ENCODE measurements around the gene SORL1. TPM values are rescaled to one million over a fixed set of nuclear protein-coding genes. Genes with fewer than 3 reads are reported as not detected.
"Not testable (repeated sequence)": the region's sequence is repeated elsewhere in the genome, so short reads cannot be mapped to it uniquely, and the experiment has no call there.

The SORL1 gene
- total RNA-seq, 1 donor from 2014 or later = 13.8 TPM

DNA sequence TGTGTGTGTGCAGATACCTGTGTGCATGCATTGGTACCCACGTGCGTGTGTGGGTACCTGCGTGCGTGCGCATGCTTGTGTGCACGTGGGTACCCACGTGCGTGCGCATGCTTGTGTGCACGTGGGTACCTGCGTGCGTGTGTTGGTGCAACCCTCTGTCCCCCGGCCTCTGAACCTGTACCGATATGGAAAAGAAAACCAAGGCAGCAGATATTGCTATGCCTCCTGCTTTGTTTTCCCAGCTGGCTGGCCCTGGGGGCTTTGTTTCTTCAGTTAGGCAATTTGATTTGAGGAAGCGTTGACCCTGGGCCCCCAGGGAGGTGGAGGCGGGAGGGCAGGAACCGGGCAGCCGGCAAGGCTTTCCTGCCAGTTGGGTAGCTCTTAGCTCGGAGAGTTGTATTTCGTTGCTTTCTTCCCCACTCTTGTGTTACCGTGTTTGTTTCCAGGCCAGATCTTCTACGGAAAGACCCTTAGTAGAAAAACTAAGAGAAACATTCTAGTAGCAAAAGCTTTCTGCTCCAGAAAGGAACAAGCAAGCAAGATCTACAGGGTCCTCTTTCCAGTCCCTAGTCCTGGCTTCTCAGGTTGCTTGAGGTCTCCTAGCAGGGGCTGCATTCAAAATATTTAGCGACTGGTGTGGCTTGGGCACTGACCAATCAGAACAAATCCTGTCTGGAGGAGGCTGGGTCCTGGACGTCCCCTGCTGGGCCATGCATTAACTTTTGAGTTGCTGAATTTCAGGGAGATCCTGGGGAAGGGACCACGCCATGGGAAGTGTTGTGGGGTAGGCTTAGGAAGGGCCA is 27.0 kb downstream of the SORL1 start:
- H3K27ac Mint-ChIP-seq (ENCODE audit: unreplicated experiment) = no peak overlapping the region
- DNase-seq (ENCODE audit: low read depth, low spot score) = no peak
- peaks cover 15% of the 10 kb centered on the region for H3K4me1 Mint-ChIP-seq

DNA sequence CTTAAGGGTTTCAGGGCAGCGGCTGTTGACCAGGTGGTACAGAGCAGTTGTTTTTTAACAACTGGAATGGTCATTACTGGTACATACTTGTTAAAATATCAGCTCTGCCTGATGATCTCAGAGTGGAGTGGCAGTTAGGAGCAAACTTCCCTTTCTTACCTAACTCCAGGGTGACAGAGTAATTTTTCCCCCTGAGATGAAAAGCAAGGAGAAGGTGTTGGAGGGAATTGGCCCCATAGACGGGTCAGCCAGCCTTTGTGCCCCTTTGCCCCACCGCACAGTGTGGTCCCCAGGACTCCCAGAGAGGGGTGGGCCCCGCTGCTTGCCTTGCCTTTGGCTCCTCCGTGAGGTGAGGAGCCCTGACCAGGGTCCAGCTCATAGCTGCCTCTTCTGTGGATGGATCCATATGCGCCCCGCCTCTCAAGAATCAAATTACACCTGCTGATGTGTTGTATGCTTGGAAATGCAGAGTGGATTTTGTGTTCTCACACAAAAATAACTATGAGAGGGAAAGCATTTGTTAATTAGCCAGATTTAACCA is 27.7 kb downstream of the SORL1 start:
- H3K4me1 Mint-ChIP-seq = peaks cover 15% of the 10 kb centered on the region
- H3K27me3 Mint-ChIP-seq (ENCODE audit: low read depth) = peaks cover 17% of the 10 kb centered on the region
- no peaks in the 10 kb centered on the region for H3K9me3 Mint-ChIP-seq
- no peak for DNase-seq (ENCODE audit: low read depth, low spot score)
- H3K27ac Mint-ChIP-seq (ENCODE audit: unreplicated experiment) = no peak overlapping the region
- no peaks in the 10 kb centered on the region for H3K36me3 Mint-ChIP-seq (ENCODE audit: low read depth)
- H3K4me3 Mint-ChIP-seq = no peak overlapping the region
- TF ChIP-seq, protein P1, sequence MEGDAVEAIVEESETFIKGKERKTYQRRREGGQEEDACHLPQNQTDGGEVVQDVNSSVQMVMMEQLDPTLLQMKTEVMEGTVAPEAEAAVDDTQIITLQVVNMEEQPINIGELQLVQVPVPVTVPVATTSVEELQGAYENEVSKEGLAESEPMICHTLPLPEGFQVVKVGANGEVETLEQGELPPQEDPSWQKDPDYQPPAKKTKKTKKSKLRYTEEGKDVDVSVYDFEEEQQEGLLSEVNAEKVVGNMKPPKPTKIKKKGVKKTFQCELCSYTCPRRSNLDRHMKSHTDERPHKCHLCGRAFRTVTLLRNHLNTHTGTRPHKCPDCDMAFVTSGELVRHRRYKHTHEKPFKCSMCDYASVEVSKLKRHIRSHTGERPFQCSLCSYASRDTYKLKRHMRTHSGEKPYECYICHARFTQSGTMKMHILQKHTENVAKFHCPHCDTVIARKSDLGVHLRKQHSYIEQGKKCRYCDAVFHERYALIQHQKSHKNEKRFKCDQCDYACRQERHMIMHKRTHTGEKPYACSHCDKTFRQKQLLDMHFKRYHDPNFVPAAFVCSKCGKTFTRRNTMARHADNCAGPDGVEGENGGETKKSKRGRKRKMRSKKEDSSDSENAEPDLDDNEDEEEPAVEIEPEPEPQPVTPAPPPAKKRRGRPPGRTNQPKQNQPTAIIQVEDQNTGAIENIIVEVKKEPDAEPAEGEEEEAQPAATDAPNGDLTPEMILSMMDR (conservative IDR thresholded peaks at IDR 0.05) = no peak

More for the DNA sequence above, 27.0 kb downstream of the SORL1 start:
- TF ChIP-seq, protein P1 (conservative IDR thresholded peaks at IDR 0.05) = no peak
- peaks cover 17% of the 10 kb centered on the region for H3K27me3 Mint-ChIP-seq (ENCODE audit: low read depth)
- no peak overlapping the region for H3K4me3 Mint-ChIP-seq
- H3K36me3 Mint-ChIP-seq (ENCODE audit: low read depth) = no peaks in the 10 kb centered on the region
- no peaks in the 10 kb centered on the region for H3K9me3 Mint-ChIP-seq

DNA sequence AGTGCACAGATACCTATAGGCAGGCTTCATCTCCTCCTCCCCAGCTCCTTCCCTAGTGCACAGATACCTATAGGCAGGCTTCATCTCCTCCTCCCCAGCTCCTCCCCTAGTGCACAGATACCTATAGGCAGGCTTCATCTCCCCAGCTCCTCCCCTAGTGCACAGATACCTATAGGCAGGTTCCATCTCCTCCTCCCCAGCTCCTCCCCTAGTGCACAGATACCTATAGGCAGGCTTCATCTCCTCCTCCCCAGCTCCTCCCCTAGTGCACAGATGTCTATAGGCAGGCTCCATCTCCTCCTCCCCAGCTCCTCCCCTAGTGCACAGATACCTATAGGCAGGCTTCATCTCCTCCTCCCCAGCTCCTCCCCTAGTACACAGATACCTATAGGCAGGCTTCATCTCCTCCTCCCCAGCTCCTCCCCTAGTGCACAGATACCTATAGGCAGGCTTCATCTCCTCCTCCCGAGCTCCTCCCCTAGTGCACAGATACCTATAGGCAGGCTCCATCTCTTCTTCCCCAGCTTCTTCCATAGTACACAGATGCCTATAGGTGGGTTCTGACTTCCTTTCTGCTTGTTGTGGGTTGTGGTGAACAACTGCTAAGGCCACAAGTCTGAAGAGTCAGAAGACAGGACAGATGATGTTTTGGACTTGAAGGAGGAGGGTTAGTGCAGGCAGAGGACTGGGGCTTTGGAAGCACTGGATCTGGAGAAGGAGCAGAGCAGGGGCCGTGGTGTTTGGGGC is 29.5 kb downstream of the SORL1 start:
- peaks cover 17% of the 10 kb centered on the region for H3K27me3 Mint-ChIP-seq (ENCODE audit: low read depth)
- H3K4me3 Mint-ChIP-seq; H3K36me3 Mint-ChIP-seq (ENCODE audit: low read depth); H3K9me3 Mint-ChIP-seq; DNase-seq (ENCODE audit: low read depth, low spot score): not testable (repeated sequence)
- peaks cover 15% of the 10 kb centered on the region for H3K4me1 Mint-ChIP-seq
- H3K27ac Mint-ChIP-seq (ENCODE audit: unreplicated experiment) = peak overlapping the region; percentile 4

DNA sequence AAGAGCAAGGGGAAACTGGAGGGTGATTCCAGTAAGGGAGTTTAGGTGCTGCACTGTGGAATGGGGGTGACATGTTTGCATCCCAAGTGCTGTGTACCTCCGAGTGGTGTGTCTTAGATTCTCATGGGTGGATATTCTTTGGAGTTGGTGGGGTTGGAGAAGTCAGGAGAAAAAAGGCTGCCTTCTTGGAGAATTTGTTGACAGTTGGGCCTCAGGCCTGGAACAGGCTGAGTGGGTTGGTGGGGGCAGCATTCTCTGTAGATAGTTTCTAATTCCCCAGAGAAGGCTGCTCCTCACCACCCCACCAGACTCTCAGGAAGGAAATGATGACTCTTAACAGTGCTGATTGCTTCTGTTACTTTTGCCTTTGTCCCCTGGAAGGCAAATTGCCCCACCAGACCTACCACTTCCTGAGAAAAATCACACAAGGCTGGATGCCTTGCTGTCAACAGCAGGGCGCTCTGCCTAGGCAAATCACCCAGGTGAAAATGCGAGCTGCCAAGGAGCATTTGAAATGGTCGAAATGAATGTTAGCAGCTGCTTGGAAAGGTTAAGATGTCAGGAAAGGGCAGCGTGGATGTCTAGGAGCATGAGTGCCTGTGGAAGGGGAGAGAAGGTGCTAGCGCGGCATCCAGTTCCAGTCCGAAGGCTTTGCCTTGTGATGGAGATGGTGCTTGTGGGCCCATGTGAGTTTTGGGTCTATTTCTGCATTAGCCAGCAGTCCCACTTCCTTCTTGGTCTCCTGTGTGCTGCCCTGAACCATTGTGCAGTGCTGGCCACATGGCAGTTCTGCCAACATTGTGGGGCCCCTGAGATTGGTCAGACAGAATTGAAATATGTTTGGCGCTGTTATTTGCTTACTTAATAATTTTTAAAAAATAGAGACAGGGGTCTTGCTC is 30.4 kb downstream of the SORL1 start:
- Mint-ChIP-seq H3K9me3 (no peaks in the 10 kb centered on the region), H3K4me1 (peaks cover 15% of the 10 kb centered on the region), H3K27me3 (ENCODE audit: low read depth) (peaks cover 17% of the 10 kb centered on the region), H3K27ac (ENCODE audit: unreplicated experiment) (peak overlapping the region; percentile 4), H3K36me3 (ENCODE audit: low read depth) (no peaks in the 10 kb centered on the region), H3K4me3 (no peak overlapping the region)
- TF ChIP-seq, protein P1 (conservative IDR thresholded peaks at IDR 0.05) = no peak
- DNase-seq (ENCODE audit: low read depth, low spot score) = no peak

DNA sequence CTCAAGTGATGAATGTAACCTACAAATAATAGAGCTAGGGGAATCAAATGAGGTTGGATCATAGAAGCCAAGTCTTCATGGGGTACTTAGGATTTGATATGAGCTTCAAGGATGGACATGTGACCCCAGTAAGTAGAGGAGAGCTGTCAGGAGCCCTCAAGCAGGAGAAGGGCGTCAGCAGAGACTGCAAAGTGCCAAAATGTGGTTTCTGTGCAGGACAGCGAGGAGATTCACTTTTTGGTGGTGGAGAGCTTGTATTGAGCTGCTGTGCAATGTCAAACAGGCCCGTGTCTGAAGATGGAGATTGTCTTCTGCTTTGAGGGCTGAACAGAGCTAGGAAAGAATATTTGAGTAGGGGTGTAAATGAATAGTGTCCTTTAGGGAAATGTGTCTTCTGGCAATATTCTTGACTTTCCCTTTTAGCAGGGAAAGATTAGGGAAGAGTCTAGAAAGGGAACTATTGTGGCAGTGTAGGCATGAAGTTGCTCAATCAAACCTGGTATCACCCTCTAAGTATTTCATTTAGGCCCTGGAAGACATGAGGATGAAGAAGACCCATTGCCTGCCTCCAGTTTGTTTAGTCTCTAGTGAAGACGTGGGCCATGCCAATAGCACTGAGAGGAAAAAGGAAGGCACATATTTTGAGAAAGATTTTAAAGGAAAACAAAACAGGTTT is 31.8 kb downstream of the SORL1 start:
- Mint-ChIP-seq H3K9me3 (no peaks in the 10 kb centered on the region), H3K36me3 (ENCODE audit: low read depth) (no peaks in the 10 kb centered on the region), H3K4me1 (peaks cover 9% of the 10 kb centered on the region), H3K4me3 (no peak overlapping the region), H3K27me3 (ENCODE audit: low read depth) (peaks cover 9% of the 10 kb centered on the region), H3K27ac (ENCODE audit: unreplicated experiment) (no peak overlapping the region)
- TF ChIP-seq, protein P1 (conservative IDR thresholded peaks at IDR 0.05) = no peak
- no peak for DNase-seq (ENCODE audit: low read depth, low spot score)

Measured in neural crest cell (in vitro differentiated cells).